Stomach (tissue), 9 donors: ENCODE data around the gene TBC1D14. TPM values are rescaled to one million over a fixed set of nuclear protein-coding genes. Genes with fewer than 3 reads are reported as not detected.
A peak's percentile ranks its signal among the peaks of the same experiment; 100 is the strongest.

Experiments used
- DNase-seq, 2 donors: peaks; one replicate each; pipeline versions ENCODE4 v3.0.0 to v3.0.0-alpha.2; 2013 to 2019
- H3K27ac ChIP-seq, 5 donors: fragments of 200-600 bp in 4 of 5; sonication (generic) in 4 of 5; one replicate each; pipeline ENCODE4 v1.5.1; 2013 to 2019; ENCODE audit warnings: mild to moderate bottlenecking in 1 of 5, moderate library complexity in 1 of 5
- H3K27me3 ChIP-seq, 3 donors: fragments of 200-600 bp; sonication (generic); one replicate each; pipeline ENCODE4 v1.5.1; 2017 to 2019; ENCODE audit warnings: mixed run types in 1 of 3
- H3K36me3 ChIP-seq, 4 donors: fragments of 200-600 bp; sonication (generic); 1 replicate in 3 of 4; 2 replicates in 1 of 4; pipeline ENCODE4 v1.5.1; 2016 to 2019
- H3K4me1 ChIP-seq, 4 donors: fragments of 200-600 bp; sonication (generic); one replicate each; pipeline ENCODE4 v1.5.1; 2016 to 2019
- H3K4me3 ChIP-seq, 4 donors: fragments of 200-600 bp; sonication (generic) in 3 of 4; one replicate each; pipeline ENCODE4 v1.5.1; 2016 to 2019; ENCODE audit warnings: mild to moderate bottlenecking in 1 of 4
- H3K9me3 ChIP-seq, 4 donors: fragments of 200-600 bp; sonication (generic); one replicate each; pipeline ENCODE4 v1.5.1; 2016 to 2019
- EP300 ChIP-seq: sonication (generic); formaldehyde crosslinking; IDR thresholded peaks from one replicate; pipeline ENCODE4 v1.6.1; 2017; ENCODE audit warnings: antibody characterized with exemption
- POLR2A ChIP-seq, 4 donors: fragments of 450-650 bp; IDR thresholded peaks; one replicate each; pipeline ENCODE4 v1.6.1; 2016; ENCODE audit warnings: antibody characterized with exemption in 4 of 4, control low read depth in 2 of 4, mild to moderate bottlenecking in 1 of 4, moderate library complexity in 1 of 4
- POLR2AphosphoS5 ChIP-seq, 3 donors: sonication (generic); formaldehyde crosslinking; IDR thresholded peaks; one replicate each; pipeline ENCODE4 v1.6.1; 2016; ENCODE audit warnings: antibody characterized with exemption in 3 of 3
- WGBS, 5 donors: extraction: QIAGEN DNeasy Blood & Tissue Kit in 3 of 5; methylation state at CpG; one replicate each; pipeline versions ENCODE4 v1.1.5 to v1.1.7; 2013 to 2018; 5-methylcytosine and 5-hydroxymethylcytosine counted together
- intact Hi-C: fragments of 100-400 bp; cut with DNase I; formaldehyde crosslinking; loops from one replicate; pipeline ENCODE4 v1.15.1; 2023; ENCODE audit warnings: low total_unique reads
- polyA plus RNA-seq, 3 donors: library from polyadenylated mRNA; stranded (reverse); fragments of 200-250 nt; gene quantifications; one replicate each; pipeline ENCODE4 v1.2.3, GENCODE V29; 2013
- total RNA-seq, 5 donors: library from RNA; depleted of rRNA; stranded (reverse); fragments of >200 nt; gene quantifications; one replicate each; pipeline versions ENCODE4 v1.1.0 to v1.2.3, GENCODE V29; 2014 to 2016
- TF ChIP-seq, protein P1 (sequence below), 7 experiments: fragments of 450-650 bp in 4 of 7; fragments of 200-600 bp in 3 of 7; sonication (generic) in 3 of 7; IDR thresholded peaks; one replicate each; pipeline ENCODE4 v1.5.1; 2016 to 2019; ENCODE audit warnings: antibody characterized with exemption in 7 of 7, control low read depth in 2 of 7, mild to moderate bottlenecking in 1 of 7
- donor health status: healthy with polysubstance abuse.
- donor health status: Bipolar disorder and iron deficiency.
- donor health status: healthy.

The TBC1D14 gene
- total and polyA plus RNA-seq, 8 donors: 19.5 to 72.4 (median 40.4) TPM

DNA sequence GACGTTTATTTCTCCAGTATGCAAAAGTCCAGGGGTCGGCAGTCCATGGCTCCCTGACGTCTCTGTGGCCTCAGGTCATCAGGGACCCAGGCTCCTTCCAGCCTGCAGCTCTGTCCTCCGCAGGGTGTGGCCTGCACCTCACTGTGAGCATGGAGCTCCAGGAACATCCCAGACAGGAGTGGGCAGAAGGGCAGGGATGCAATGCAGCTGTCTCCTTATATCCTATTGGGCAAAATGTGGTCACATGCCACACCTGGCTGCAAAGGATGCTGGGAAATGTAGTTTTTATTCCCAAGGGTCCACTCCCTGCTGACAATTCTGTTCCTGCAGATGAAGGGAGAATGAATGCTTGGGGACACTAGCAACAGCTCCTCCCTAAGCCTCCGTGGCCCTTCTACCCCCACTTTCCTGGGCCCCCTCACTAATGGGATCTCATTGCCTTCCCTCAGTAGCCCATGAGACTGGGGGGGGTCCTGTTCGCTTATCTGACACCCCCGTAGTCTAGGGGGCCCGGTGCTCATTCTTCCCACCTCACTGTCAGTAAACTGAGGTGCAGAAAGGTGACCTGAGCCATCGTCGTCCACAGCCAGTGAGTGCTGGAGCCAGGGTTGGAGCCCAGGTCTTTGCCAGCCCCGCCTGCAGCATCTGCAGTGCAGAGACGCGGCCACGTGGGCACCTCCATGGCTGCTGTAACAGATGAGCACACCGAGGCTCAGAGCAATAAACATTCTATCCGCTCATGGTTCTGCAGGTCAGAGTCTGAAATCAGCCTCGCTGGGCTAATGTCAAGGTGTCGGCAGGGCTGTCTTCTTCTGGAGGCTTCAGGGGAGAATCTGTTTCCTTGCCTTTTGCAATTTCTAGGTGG lies 164.1 kb downstream of the TBC1D14 start:
- peak in 1 of 2 donors; percentile 69 for DNase-seq
- no peaks in the 10 kb centered on the region for H3K9me3 ChIP-seq
- H3K4me3 ChIP-seq: no peak overlapping the region
- 71 to 79% (median 78%) methylated on average over 11 to 18 of the region's 18 CpGs for WGBS, 5 donors
- peaks cover 4 to 17% (median 12%) of the 10 kb centered on the region in 4 donors for H3K4me1 ChIP-seq
- no peak overlapping the region for H3K27ac ChIP-seq
- H3K36me3 ChIP-seq: no peaks in the 10 kb centered on the region
- H3K27me3 ChIP-seq: no peaks in the 10 kb centered on the region
- TF ChIP-seq, protein P1, sequence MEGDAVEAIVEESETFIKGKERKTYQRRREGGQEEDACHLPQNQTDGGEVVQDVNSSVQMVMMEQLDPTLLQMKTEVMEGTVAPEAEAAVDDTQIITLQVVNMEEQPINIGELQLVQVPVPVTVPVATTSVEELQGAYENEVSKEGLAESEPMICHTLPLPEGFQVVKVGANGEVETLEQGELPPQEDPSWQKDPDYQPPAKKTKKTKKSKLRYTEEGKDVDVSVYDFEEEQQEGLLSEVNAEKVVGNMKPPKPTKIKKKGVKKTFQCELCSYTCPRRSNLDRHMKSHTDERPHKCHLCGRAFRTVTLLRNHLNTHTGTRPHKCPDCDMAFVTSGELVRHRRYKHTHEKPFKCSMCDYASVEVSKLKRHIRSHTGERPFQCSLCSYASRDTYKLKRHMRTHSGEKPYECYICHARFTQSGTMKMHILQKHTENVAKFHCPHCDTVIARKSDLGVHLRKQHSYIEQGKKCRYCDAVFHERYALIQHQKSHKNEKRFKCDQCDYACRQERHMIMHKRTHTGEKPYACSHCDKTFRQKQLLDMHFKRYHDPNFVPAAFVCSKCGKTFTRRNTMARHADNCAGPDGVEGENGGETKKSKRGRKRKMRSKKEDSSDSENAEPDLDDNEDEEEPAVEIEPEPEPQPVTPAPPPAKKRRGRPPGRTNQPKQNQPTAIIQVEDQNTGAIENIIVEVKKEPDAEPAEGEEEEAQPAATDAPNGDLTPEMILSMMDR (IDR thresholded peaks at IDR 0.05): no peak
- TF ChIP-seq EP300 (no peak), POLR2A (IDR thresholded peaks at IDR 0.05) (no peak), POLR2AphosphoS5 (IDR thresholded peaks at IDR 0.05) (no peak)
- intact Hi-C loops: loop anchor here (10.0 kb wide), 1 partner anchor 99 kb away; no protein-coding TSS in a partner anchor

DNA sequence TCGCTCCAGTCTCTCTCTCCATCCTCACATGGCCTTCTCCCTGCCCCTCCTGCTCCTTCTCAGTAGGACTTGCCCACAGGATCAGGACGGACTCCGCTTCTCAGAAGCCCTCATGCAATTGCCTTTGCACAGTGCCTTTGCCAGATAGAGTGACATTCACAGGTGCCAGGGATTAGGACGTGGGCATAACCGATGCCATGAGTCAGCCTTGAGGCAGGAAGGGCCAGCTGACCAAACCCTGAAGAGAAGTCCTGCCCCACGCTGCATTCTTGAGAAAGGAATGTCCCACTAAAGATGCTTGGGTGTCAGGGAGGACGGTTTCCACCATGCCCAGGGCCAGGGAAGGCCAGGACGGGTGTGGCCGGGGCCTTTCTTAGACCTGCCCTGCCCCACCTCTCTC lies 164.8 kb downstream of the TBC1D14 start:
- Histone ChIP-seq H3K4me3 (no peak overlapping the region), H3K9me3 (no peaks in the 10 kb centered on the region), H3K27ac (no peak overlapping the region), H3K36me3 (no peaks in the 10 kb centered on the region), H3K27me3 (no peaks in the 10 kb centered on the region), H3K4me1 (peaks cover 0 to 10% (median 7%) of the 10 kb centered on the region in 4 donors)
- no peak for DNase-seq
- intact Hi-C loops: loop anchor here (10.0 kb wide), 1 partner anchor 100 kb away; no protein-coding TSS in a partner anchor
- 70 to 85% (median 73%) methylated on average over 5 to 9 of the region's 9 CpGs for WGBS, 5 donors
- TF ChIP-seq, protein P1 (IDR thresholded peaks at IDR 0.05): no peak
- TF ChIP-seq EP300 (no peak), POLR2A (IDR thresholded peaks at IDR 0.05) (no peak), POLR2AphosphoS5 (IDR thresholded peaks at IDR 0.05) (no peak)

DNA sequence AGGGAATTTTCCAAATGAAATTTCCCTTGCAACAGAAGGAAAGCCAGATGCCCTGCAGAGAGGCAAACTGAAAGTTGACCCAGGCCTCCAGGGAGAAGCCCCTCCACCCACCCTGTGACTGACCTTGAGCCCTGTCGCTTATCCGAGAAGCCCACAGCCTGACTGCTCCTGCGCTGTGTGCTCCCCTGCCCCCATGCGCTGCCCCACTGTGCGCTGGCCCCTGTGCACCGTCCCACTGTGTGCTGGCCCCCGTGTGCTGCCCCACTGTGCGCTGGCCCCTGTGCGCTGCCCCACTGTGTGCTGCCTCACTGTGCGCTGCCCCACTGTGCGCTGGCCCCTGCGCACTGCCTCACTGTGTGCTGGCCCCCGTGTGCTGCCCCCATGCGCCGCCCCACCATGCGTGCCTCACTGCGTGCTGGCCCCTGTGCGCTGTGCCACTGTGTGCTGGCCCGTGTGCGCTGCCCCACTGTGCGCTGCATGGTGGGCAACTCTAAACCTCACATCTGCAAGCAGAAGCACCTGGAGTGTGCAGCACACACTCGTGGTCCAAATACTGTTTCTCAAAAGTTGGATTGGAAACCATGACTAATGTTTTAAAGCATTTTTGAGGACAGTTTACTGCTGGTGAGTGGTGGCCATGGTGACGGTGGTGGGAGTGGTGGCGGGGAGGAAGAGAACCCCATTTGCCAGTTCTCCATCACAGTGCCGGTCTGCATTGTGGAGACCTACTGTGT lies 166.5 kb downstream of the TBC1D14 start:
- Histone ChIP-seq H3K27me3 (no peaks in the 10 kb centered on the region), H3K4me1 (peaks cover 0 to under 1% (median 0%) of the 10 kb centered on the region in 4 donors), H3K36me3 (no peaks in the 10 kb centered on the region), H3K27ac (no peak overlapping the region), H3K4me3 (no peak overlapping the region), H3K9me3 (no peaks in the 10 kb centered on the region)
- intact Hi-C loops: loop anchor here (10.0 kb wide), 1 partner anchor 101 kb away; no protein-coding TSS in a partner anchor
- 75 to 87% (median 85%) methylated on average over 25 of the region's 25 CpGs for WGBS, 5 donors
- TF ChIP-seq EP300 (no peak), POLR2A (IDR thresholded peaks at IDR 0.05) (no peak), POLR2AphosphoS5 (IDR thresholded peaks at IDR 0.05) (no peak)
- TF ChIP-seq, protein P1 (IDR thresholded peaks at IDR 0.05): no peak
- DNase-seq: no peak

DNA sequence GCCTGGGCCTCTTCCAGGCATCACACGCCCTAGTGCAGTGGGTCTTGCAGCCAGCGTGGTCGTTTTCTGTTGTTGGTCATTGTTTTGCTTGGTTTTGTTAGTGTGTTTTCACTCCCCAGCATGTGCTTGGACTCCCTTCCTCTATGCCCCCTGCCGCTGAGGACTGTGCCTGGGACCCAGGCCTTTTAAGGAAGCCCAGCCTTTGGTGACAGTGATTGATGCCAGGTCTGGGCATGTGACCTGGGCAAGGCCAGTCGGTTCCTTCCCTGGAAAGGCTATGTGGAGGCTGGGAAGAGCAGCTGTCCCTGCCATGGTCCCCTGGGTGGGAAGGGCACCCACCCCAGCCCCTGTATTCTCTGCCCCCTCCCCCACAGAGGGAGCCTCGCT lies 167.1 kb downstream of the TBC1D14 start:
- H3K27ac ChIP-seq: no peak overlapping the region
- WGBS, 5 donors: 61 to 74% (median 69%) methylated on average over 6 of the region's 6 CpGs
- H3K9me3 ChIP-seq: no peaks in the 10 kb centered on the region
- no peaks in the 10 kb centered on the region for H3K4me1 ChIP-seq
- H3K4me3 ChIP-seq: no peak overlapping the region
- DNase-seq: no peak
- no peaks in the 10 kb centered on the region for H3K36me3 ChIP-seq
- H3K27me3 ChIP-seq: no peaks in the 10 kb centered on the region
- TF ChIP-seq, protein P1 (IDR thresholded peaks at IDR 0.05): no peak
- TF ChIP-seq POLR2AphosphoS5 (IDR thresholded peaks at IDR 0.05) (no peak), EP300 (no peak), POLR2A (IDR thresholded peaks at IDR 0.05) (no peak)
- intact Hi-C loops: loop anchor here (10.0 kb wide), 1 partner anchor 102 kb away; no protein-coding TSS in a partner anchor
